Hematopoietic multipotent progenitor cell treated with erythropoietin and hydrocortisone succinate and interleukin-3 and kit ligand, for 6 days (in vitro differentiated cells): ENCODE results near the gene MC3R.

Source experiments
- DNase-seq: peaks from one replicate; pipeline ENCODE4 v3.0.0-alpha.2; 2015

Gene MC3R

GRCh38 chr20:56257604-56258003 lies 9.1 kb downstream of the MC3R start:
- no peak for DNase-seq

- DNase-seq, result no peak
Observed at GRCh38 chr20:56259948-56260347, 11.4 kb downstream of the MC3R start.

- DNase-seq, result no peak
Observed at GRCh38 chr20:56268536-56268935, 20.0 kb downstream of the MC3R start.

- DNase-seq, result no peak
Observed at GRCh38 chr20:56271974-56272373, 23.4 kb downstream of the MC3R start.

GRCh38 chr20:56273491-56273890 lies 25.0 kb downstream of the MC3R start:
- no peak for DNase-seq

GRCh38 chr20:56274156-56274555 lies 25.6 kb downstream of the MC3R start:
- DNase-seq, result no peak

- no peak for DNase-seq
Observed at GRCh38 chr20:56278196-56278595, 29.7 kb downstream of the MC3R start.

GRCh38 chr20:56285496-56285895 lies 37.0 kb downstream of the MC3R start:
- no peak for DNase-seq

- no peak for DNase-seq
Observed at GRCh38 chr20:56289652-56290051, 41.1 kb downstream of the MC3R start.

- no peak for DNase-seq
Observed at GRCh38 chr20:56299362-56299761, 50.8 kb downstream of the MC3R start.
